K562 (cell line): Measurements from ENCODE around the gene POLR2A. TPM values are rescaled to one million over a fixed set of nuclear protein-coding genes. Genes with fewer than 3 reads are reported as not detected.
A peak's percentile ranks its signal among the peaks of the same experiment; 100 is the strongest.

Source experiments
- ATAC-seq: fragments of 200-7000 bp; cut with Tn5 transposase; 3 replicates; pipeline ENCODE4 v1.9.1; 2020; ENCODE audit warnings: moderate library complexity
- BruUV-seq: library from RNA; stranded (reverse); fragments of 400-500 nt; replicated peaks from 2 replicates; lab custom pipeline; 2021; lab: Mats Ljungman, UMichigan
- CTCF ChIA-PET: fragments of 300-600 bp; formaldehyde crosslinking; extraction: SDS; loops from one replicate; lab custom pipeline; 2021; ENCODE audit warnings: low intra/inter-chr PET ratio; lab: Yijun Ruan, JAX
- POLR2A ChIA-PET: fragments of 300-600, 350-650 bp; sonication (Branson Sonifier 250); formaldehyde crosslinking; extraction: SDS; loops from one replicate; lab custom pipeline; 2021; ENCODE audit warnings: antibody characterized with exemption, inconsistent platforms; lab: Yijun Ruan, JAX
- DNase-seq, 4 experiments: peaks; one replicate each; pipeline versions ENCODE4 v3.0.0 to v3.0.0-alpha.2; 2011 to 2018; ENCODE audit warnings: low spot score in 3 of 4, mixed read lengths in 3 of 4; ENCODE audit errors: extremely low read depth in 1 of 4
- FAIRE-seq: peaks from 2 replicates; lab custom pipeline; 2011; peaks lifted over from hg19 to GRCh38; lab: Jason Lieb, UNC
- H2AFZ ChIP-seq: 2 replicates; pipeline ENCODE4 v1.6.0; 2011; ENCODE audit warnings: low read depth, low read length, control low read depth, inconsistent platforms
- H3K27ac ChIP-seq: fragments of 200-600 bp; 3 replicates; pipeline ENCODE4 v1.8.0; 2011; ENCODE audit warnings: low read depth, mild to moderate bottlenecking, control low read depth, inconsistent platforms, low read length, moderate library complexity, mixed read lengths; ENCODE audit errors: extremely low read depth
- H3K27me3 ChIP-seq, 2 experiments: fragments of 300-600 bp in 1 of 2; 2 replicates in 1 of 2; 3 replicates in 1 of 2; pipeline versions ENCODE4 v1.6.0 to v1.8.0; 2011; ENCODE audit warnings: inconsistent platforms in 2 of 2, low read length in 2 of 2, mild to moderate bottlenecking in 1 of 2, mixed read lengths in 1 of 2, moderate library complexity in 1 of 2; ENCODE audit not compliant: control insufficient read depth in 2 of 2, insufficient read depth in 2 of 2
- H3K36me3 ChIP-seq: fragments of 300-600 bp; 3 replicates; pipeline ENCODE4 v1.8.0; 2011; ENCODE audit warnings: mild to moderate bottlenecking, low read length, inconsistent platforms; ENCODE audit not compliant: control insufficient read depth, insufficient read depth
- H3K4me1 ChIP-seq, 2 experiments: fragments of 200-600 bp in 1 of 2; replicated peaks in 1 of 2; 2 replicates in 1 of 2; 3 replicates in 1 of 2; pipeline versions ENCODE4 v1.5.1 to v1.8.0; 2011; ENCODE audit warnings: inconsistent platforms in 2 of 2, low read length in 2 of 2, mild to moderate bottlenecking in 1 of 2, mixed read lengths in 1 of 2, moderate library complexity in 1 of 2; ENCODE audit not compliant: control insufficient read depth in 2 of 2, insufficient read depth in 2 of 2
- H3K4me2 ChIP-seq: 2 replicates; pipeline ENCODE4 v1.6.1; 2011; ENCODE audit warnings: low read length, control low read depth, inconsistent platforms, mixed read lengths; ENCODE audit not compliant: insufficient read depth
- H3K4me3 ChIP-seq: fragments of 200-600 bp; sonication (generic), shearing (Covaris generic); 2 replicates; pipeline ENCODE4 v1.5.1; 2016; ENCODE audit warnings: control low read depth, inconsistent platforms
- H3K79me2 ChIP-seq: fragments of 200-600 bp; 3 replicates; pipeline ENCODE4 v1.8.0; 2011; ENCODE audit warnings: low read length, inconsistent platforms; ENCODE audit not compliant: control insufficient read depth, insufficient read depth
- H3K9ac ChIP-seq, 2 experiments: 2 replicates each; pipeline versions ENCODE4 v1.6.0 to v1.6.1; 2011; ENCODE audit warnings: low read depth in 2 of 2, low read length in 2 of 2, control low read depth in 1 of 2, inconsistent platforms in 1 of 2, mild to moderate bottlenecking in 1 of 2, mixed read lengths in 1 of 2; ENCODE audit not compliant: insufficient read depth in 1 of 2
- H3K9me1 ChIP-seq: one replicate; pipeline ENCODE4 v1.6.0; 2011; ENCODE audit warnings: inconsistent platforms, mild to moderate bottlenecking, low read length, moderate library complexity; ENCODE audit not compliant: control insufficient read depth, insufficient read depth
- H3K9me3 ChIP-seq: replicated peaks from 2 replicates; pipeline ENCODE4 v1.5.1; 2011; ENCODE audit warnings: low read depth, low read length, inconsistent platforms; ENCODE audit not compliant: control insufficient read depth, insufficient read depth
- H4K20me1 ChIP-seq: replicated peaks from 2 replicates; pipeline ENCODE4 v1.6.1; 2011; ENCODE audit warnings: low read length, inconsistent platforms, mixed read lengths; ENCODE audit not compliant: control insufficient read depth, insufficient read depth
- CBFA2T2 ChIP-seq: fragments of 450-650 bp; conservative IDR thresholded peaks from 2 replicates; pipeline ENCODE4 v1.6.1; 2017; ENCODE audit warnings: mild to moderate bottlenecking
- E2F6 ChIP-seq, 2 experiments: IDR thresholded peaks; 2 replicates each; pipeline ENCODE4 v1.6.1; 2011; ENCODE audit warnings: borderline replicate concordance in 1 of 2, control low read depth in 1 of 2, low read depth in 1 of 2, low read length in 1 of 2, mild to moderate bottlenecking in 1 of 2, mixed read lengths in 1 of 2, moderate library complexity in 1 of 2; ENCODE audit not compliant: insufficient read depth in 1 of 2, insufficient read length in 1 of 2, poor library complexity in 1 of 2, severe bottlenecking in 1 of 2; ENCODE audit errors: extremely low read depth in 1 of 2
- GATA2 ChIP-seq: sonication (generic); formaldehyde crosslinking; IDR thresholded peaks from 2 replicates; pipeline ENCODE4 v1.4.0; 2020; ENCODE audit warnings: mild to moderate bottlenecking, missing genetic modification reagents
- HDAC1 ChIP-seq, 2 experiments: fragments of 450-650 bp; IDR thresholded peaks; 2 replicates each; pipeline ENCODE4 v1.6.1; 2016 to 2017; ENCODE audit warnings: inconsistent platforms in 1 of 2, mild to moderate bottlenecking in 1 of 2, moderate library complexity in 1 of 2
- POLR2AphosphoS5 ChIP-seq: IDR thresholded peaks from 2 replicates; pipeline ENCODE4 v1.6.1; 2011; ENCODE audit warnings: mild to moderate bottlenecking, low read depth, low read length, moderate library complexity; ENCODE audit not compliant: control insufficient read depth, insufficient read depth
- POLR2G ChIP-seq: fragments of 200-400 bp; formaldehyde crosslinking; IDR thresholded peaks from 2 replicates; pipeline ENCODE4 v1.6.1; 2017; ENCODE audit warnings: low read depth, mild to moderate bottlenecking, antibody characterized with exemption, low read length, moderate library complexity
- RB1 ChIP-seq: fragments of 450-650 bp; IDR thresholded peaks from 2 replicates; pipeline ENCODE4 v1.6.1; 2017; ENCODE audit warnings: low read depth, mild to moderate bottlenecking
- TRIM24 ChIP-seq, 2 experiments: fragments of 450-650 bp; IDR thresholded peaks; 2 replicates each; pipeline ENCODE4 v1.6.1; 2016
- ZEB2 ChIP-seq: fragments of 450-650 bp; IDR thresholded peaks from 2 replicates; pipeline ENCODE4 v1.6.1; 2016
- WGBS: fragments of 100-300 bp; shearing (Covaris generic); methylation state at CpG from one replicate; pipeline ENCODE4 v1.1.6; 2016; ENCODE audit warnings: low coverage, mixed read lengths; ENCODE audit not compliant: insufficient coverage; ENCODE audit errors: missing lambda C conversion rate; 5-methylcytosine and 5-hydroxymethylcytosine counted together
- in situ Hi-C: fragments of 300-500 bp; cut with MboI; formaldehyde crosslinking; loops from 4 replicates; pipeline ENCODE4 v1.15.0; 2018; ENCODE audit warnings: inconsistent platforms, mixed read lengths
- intact Hi-C: fragments of 100-400 bp; cut with micrococcal nuclease; formaldehyde crosslinking; loops from 2 replicates; pipeline ENCODE4 v1.14.2; 2022
- polyA plus RNA-seq, 8 experiments: library from polyadenylated mRNA; depleted of rRNA in 4 of 8; stranded (reverse) in 5 of 8; unstranded in 3 of 8; fragments of >200 nt; fragmentation: Nextera tagmentation in 2 of 8; fragmentation: Illumina TruSeq in 1 of 8; extraction: Ambion mirVana in 2 of 8; extraction: Trizol in 1 of 8; gene quantifications; 2 replicates each; pipeline versions ENCODE4 v1.2.1 to v1.2.3, GENCODE V29; 2011 to 2014; ENCODE audit warnings: inconsistent platforms in 1 of 8, missing spikeins in 1 of 8
- total RNA-seq, 7 experiments: library from RNA; depleted of rRNA in 6 of 7; stranded (reverse); fragments of >200 nt in 6 of 7; fragmentation: Illumina TruSeq in 2 of 7; extraction: Trizol in 2 of 7; gene quantifications; 2 replicates each; pipeline versions ENCODE4 v1.2.1 to v1.2.3, GENCODE V29; 2011 to 2021; ENCODE audit warnings: low replicate concordance in 1 of 7
- TF ChIP-seq, protein P1 (sequence below): sonication (generic); formaldehyde crosslinking; IDR thresholded peaks from 2 replicates; pipeline ENCODE4 v1.8.0; 2022; ENCODE audit warnings: mild to moderate bottlenecking, missing genetic modification reagents

The POLR2A gene
- total and polyA plus RNA-seq, 9 of the 15 experiments (the other 6 are each of a cell fraction or from before 2014, with no cell fraction given) = 1.3 to 109 (median 12.4) TPM

DNA sequence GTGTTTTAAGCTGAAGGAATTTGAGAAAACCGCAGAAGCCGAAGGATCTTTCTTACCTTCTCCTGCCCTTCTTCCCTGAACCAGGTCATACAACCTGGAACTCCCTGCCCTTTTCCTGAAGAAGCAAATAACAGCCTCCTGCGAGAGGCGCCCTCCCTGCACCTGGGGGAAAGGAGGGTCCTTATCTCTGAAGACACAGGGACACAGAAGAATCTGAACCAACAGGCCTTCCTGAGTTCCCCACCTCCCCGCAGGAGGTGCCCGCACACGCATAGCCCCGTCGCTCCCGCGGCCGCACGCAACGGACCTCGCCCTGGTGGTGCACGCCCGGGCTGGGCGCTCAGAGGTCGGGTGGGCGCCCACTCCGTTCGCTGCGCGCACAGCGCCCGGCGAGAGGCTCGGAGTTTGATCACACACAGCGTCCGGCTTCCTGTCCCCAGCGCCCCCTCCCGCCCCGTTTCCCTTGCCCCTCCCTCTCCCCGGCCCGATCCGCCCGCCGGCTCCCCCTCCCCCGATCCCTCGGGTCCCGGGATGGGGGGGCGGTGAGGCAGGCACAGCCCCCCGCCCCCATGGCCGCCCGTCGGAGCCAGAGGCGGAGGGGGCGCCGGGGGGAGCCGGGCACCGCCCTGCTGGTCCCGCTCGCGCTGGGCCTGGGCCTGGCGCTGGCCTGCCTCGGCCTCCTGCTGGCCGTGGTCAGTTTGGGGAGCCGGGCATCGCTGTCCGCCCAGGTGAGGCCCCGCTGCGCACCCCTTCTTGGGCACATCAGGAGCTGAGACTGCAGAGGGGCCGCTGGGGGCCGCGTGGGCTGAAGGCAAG is 64.6 kb downstream of the POLR2A start, which contains the start of gene TNFSF12:
Gene TNFSF12 (plus strand): TSS at position 474 of the 816 bp plus-strand sequence. CDS start 96 bp downstream, at position 570.
- WGBS = 18% methylated on average over 8 of the region's 65 CpGs
- Histone ChIP-seq H3K9me1 (no peaks in the 10 kb centered on the region), H3K27me3 (no peaks in the 10 kb centered on the region), H3K4me1 (peaks cover 7 to 23% of the 10 kb centered on the region in 2 experiments; a peak in 4 of 5 replicates), H4K20me1 (no peaks in the 10 kb centered on the region), H3K79me2 (no peaks in the 10 kb centered on the region), H3K4me3 (peak within 1 kb of the TSS; percentile 42), H3K36me3 (no peaks in the 10 kb centered on the region), H3K4me2 (peak within 1 kb of the TSS; percentile 71), H2AFZ (peak within 1 kb of the TSS; percentile 73), H3K9ac (peak within 1 kb of the TSS; percentile 26 to 88; a peak in 3 of 4 replicates), H3K9me3 (no peaks in the 10 kb centered on the region), H3K27ac (no peak within 1 kb of the TSS; the same call in 2 of the 3 replicates)
- ATAC-seq (peak; percentile 86), DNase-seq (peak; percentile 60 to 74 (median 69)), FAIRE-seq (peak; percentile 68)
- intact Hi-C loops (no loop called here), in situ Hi-C loops (no loop called here)
- no TSS peak for BruUV-seq
- CTCF ChIA-PET = no interaction called here
- POLR2A ChIA-PET = interaction anchor here (1.0 to 1.1 kb wide), 2 partner anchors 31 to 64 kb away, joined by 3 read pairs; no protein-coding TSS in a partner anchor
- TF ChIP-seq POLR2G (peak; percentile 72), TRIM24 (IDR thresholded peaks at IDR 0.05) (peak in 1 of 2 experiments; percentile 41; a peak in 1 of 4 replicates), HDAC1 (IDR thresholded peaks at IDR 0.05) (peak in 1 of 2 experiments; percentile 16; a peak in 1 of 4 replicates), RB1 (no peak), ZEB2 (peak; percentile 59; the same call in 1 of the 2 replicates), CBFA2T2 (peak; percentile 72), GATA2 (CRISPR knock-in tag) (peak; percentile 58), POLR2AphosphoS5 (0 out of 2 replicates have a peak, but pooled peaks have one; percentile 46), E2F6 (IDR thresholded peaks at IDR 0.05; ENCODE audit: borderline replicate concordance in 1 of 2, extremely low read depth in 1 of 2, insufficient read depth in 1 of 2, insufficient read length in 1 of 2, low read depth in 1 of 2, low read length in 1 of 2, poor library complexity in 1 of 2, severe bottlenecking in 1 of 2) (peak in 1 of 2 experiments; percentile 18)
- TF ChIP-seq, protein P1, sequence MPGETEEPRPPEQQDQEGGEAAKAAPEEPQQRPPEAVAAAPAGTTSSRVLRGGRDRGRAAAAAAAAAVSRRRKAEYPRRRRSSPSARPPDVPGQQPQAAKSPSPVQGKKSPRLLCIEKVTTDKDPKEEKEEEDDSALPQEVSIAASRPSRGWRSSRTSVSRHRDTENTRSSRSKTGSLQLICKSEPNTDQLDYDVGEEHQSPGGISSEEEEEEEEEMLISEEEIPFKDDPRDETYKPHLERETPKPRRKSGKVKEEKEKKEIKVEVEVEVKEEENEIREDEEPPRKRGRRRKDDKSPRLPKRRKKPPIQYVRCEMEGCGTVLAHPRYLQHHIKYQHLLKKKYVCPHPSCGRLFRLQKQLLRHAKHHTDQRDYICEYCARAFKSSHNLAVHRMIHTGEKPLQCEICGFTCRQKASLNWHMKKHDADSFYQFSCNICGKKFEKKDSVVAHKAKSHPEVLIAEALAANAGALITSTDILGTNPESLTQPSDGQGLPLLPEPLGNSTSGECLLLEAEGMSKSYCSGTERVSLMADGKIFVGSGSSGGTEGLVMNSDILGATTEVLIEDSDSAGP = no peak
